PFSK-1 (cell line): ENCODE data around the gene CCL17.

Source experiments
- FOXP2 ChIP-seq: optimal IDR thresholded peaks from 2 replicates; pipeline ENCODE3; 2011; ENCODE audit warnings: borderline replicate concordance, control low read depth, inconsistent platforms; ENCODE audit not compliant: insufficient read depth; ENCODE audit errors: extremely low read length, extremely low read depth
- POLR2AphosphoS5 ChIP-seq: IDR thresholded peaks from 2 replicates; pipeline ENCODE4 v1.6.1; 2012; ENCODE audit warnings: low read depth, mild to moderate bottlenecking, control low read depth, low read length, moderate library complexity
- SIN3A ChIP-seq: IDR thresholded peaks from 2 replicates; pipeline ENCODE4 v1.6.1; 2012; ENCODE audit warnings: mild to moderate bottlenecking, low read length, moderate library complexity, borderline replicate concordance; ENCODE audit not compliant: insufficient read depth
- TAF1 ChIP-seq: IDR thresholded peaks from 2 replicates; pipeline ENCODE4 v1.6.1; 2012; ENCODE audit warnings: low read length, control low read depth, borderline replicate concordance; ENCODE audit not compliant: insufficient read depth
- TF ChIP-seq, protein P1 (sequence below), 2 experiments: IDR thresholded peaks; 2 replicates each; pipeline versions ENCODE4 v1.6.1 to v1.8.0; 2011 to 2012; ENCODE audit warnings: low read depth in 2 of 2, low read length in 2 of 2, control low read depth in 1 of 2, inconsistent platforms in 1 of 2, mild to moderate bottlenecking in 1 of 2, moderate library complexity in 1 of 2; ENCODE audit not compliant: insufficient read depth in 1 of 2

CCL17 gene

DNA sequence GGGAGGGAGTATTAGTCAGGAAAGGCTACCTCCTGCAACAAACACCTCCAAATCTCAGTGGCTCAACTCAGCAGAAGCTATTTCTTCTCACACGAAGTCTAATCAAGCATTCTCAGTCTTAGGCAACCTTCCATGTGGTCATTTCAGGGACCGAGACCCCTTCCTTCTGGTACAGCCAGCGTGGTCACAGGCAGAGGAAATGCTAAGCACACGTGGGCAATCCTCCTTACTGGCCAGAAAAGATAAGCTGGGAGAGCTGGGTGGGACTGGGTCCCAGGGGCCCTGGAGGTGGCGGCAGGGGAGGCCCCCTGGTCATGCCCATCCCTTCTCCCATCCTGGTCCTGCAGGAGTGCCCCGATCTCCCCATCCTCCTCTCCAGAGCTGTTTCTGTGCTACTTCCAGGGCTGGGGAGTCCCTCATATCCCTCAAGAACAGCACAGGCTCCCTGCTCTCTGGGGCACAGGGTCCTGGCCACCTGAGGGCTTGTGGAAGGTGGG lies 38.0 kb upstream of the CCL17 start:
- no peak for TF ChIP-seq TAF1
- no peak for TF ChIP-seq FOXP2
- TF ChIP-seq, protein P1, sequence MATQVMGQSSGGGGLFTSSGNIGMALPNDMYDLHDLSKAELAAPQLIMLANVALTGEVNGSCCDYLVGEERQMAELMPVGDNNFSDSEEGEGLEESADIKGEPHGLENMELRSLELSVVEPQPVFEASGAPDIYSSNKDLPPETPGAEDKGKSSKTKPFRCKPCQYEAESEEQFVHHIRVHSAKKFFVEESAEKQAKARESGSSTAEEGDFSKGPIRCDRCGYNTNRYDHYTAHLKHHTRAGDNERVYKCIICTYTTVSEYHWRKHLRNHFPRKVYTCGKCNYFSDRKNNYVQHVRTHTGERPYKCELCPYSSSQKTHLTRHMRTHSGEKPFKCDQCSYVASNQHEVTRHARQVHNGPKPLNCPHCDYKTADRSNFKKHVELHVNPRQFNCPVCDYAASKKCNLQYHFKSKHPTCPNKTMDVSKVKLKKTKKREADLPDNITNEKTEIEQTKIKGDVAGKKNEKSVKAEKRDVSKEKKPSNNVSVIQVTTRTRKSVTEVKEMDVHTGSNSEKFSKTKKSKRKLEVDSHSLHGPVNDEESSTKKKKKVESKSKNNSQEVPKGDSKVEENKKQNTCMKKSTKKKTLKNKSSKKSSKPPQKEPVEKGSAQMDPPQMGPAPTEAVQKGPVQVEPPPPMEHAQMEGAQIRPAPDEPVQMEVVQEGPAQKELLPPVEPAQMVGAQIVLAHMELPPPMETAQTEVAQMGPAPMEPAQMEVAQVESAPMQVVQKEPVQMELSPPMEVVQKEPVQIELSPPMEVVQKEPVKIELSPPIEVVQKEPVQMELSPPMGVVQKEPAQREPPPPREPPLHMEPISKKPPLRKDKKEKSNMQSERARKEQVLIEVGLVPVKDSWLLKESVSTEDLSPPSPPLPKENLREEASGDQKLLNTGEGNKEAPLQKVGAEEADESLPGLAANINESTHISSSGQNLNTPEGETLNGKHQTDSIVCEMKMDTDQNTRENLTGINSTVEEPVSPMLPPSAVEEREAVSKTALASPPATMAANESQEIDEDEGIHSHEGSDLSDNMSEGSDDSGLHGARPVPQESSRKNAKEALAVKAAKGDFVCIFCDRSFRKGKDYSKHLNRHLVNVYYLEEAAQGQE (IDR thresholded peaks at IDR 0.05; ENCODE audit: insufficient read depth in 1 of 2, low read depth in 2 of 2, low read length in 2 of 2), result no peak
- no peak for TF ChIP-seq POLR2AphosphoS5
- TF ChIP-seq SIN3A, result no peak

DNA sequence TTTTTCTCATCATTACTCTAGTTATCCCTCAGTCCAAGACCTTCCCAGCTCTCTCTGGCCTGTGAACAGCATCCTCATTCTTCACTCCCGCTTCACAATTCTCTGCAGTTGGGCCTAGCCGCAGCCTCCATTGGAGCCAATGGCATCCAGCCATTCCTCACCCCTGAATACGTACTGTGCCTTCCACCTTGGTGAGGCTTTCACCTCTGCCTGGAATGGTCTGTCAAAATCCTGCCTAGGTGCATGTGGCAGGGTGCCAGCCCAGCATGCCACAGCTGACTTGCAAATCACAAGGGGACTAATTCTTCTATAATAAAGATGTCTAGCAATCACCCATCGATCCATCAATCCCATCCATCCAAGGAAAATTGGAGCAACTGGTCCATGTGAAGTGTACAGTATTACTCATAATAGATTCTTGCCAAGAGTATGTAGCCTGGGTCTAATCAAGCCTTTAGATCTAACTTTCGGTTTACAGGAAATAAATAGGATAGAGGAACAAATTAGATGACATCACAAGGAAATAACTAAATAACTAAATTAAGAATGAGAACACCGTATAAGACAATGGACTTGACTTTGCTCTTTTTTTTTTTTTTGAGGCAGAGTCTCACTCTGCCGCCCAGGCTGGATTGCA lies 37.3 kb upstream of the CCL17 start:
- TF ChIP-seq POLR2AphosphoS5, result no peak
- TF ChIP-seq, protein P1 (IDR thresholded peaks at IDR 0.05; ENCODE audit: insufficient read depth in 1 of 2, low read depth in 2 of 2, low read length in 2 of 2), result no peak
- no peak for TF ChIP-seq TAF1
- TF ChIP-seq SIN3A, result no peak
- no peak for TF ChIP-seq FOXP2

DNA sequence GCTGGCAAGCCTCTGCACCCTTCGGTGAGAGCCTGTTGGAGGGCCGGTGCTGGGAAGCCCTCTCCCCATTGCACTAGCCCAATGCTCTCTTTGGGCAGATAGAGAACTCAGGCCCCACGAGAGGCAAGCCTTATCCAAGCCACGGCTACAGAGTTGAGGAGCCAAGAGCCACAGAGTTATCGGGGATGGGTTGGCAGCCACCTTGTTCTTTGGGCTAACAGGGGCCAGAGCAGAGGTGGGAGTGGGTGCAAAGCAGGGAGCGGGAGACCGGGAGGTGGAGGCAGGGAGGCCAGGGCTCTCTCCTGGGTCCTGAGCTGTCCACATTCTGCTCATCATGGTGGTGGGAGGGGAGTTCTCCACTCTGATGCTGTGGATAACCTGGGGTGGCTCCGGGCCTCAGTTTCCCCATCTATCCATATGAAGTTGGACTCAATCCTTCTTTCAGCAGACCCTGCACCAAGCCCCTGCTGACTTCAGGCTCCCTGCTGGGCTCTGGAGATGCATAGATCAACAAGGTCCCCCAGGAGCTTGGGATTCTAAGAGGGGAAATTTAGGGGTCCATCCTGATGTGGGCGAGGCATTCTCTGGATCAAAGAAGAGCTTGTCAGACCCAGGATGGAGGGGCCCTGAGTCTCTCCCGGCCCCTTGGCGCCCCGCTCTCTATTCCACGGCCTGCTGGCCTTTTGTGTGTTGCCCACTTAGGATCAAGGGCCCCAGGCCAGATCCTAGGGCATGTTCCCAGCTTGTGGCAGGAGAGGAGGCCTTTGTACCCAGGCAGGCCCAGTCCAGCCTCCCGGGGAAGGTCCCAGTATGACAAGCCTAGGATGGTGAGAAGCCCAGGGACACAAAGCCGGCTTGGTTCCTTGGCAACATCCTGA lies 32.8 kb upstream of the CCL17 start:
- TF ChIP-seq TAF1 (no peak), FOXP2 (no peak), SIN3A (no peak), POLR2AphosphoS5 (no peak)
- TF ChIP-seq, protein P1 (IDR thresholded peaks at IDR 0.05; ENCODE audit: insufficient read depth in 1 of 2, low read depth in 2 of 2, low read length in 2 of 2), result no peak

DNA sequence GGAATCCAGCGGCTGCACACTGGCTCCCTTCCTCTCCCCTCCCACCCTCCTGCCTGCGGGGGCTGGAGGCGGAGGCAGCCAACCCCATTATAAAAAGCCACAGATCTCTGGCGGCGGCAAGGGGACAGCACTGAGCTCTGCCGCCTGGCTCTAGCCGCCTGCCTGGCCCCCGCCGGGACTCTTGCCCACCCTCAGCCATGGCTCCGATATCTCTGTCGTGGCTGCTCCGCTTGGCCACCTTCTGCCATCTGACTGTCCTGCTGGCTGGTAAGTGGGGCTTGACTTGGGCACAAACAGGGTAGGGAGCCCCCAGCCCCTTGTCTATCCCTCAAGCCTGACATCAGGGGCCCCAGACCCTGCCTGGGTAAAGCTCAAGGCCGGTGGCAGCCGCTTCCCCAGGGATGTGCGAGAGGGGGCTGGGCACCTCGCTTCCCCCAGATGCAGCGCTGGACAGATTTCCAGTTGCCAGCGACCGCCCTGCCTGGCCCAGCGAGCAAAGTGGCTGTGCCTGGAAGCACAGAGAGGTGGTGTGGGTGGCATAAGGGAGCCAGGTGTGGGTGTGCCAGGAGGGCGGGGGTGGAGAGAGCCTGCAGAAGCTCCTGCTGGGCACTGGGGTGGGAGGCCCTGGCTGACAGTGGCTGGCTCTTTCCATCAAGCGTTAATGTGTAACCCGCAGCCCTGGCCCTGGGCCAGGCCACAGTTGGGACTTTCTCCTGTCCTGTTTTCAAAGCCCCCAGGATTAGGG lies 32.0 kb upstream of the CCL17 start, which contains the start of gene CX3CL1:
Gene CX3CL1 (plus strand): TSS at position 119 of the 745 bp plus-strand sequence. CDS start 79 bp downstream, at position 198.
- no peak for TF ChIP-seq SIN3A
- TF ChIP-seq TAF1, result no peak
- TF ChIP-seq, protein P1 (IDR thresholded peaks at IDR 0.05; ENCODE audit: insufficient read depth in 1 of 2, low read depth in 2 of 2, low read length in 2 of 2), result no peak
- no peak for TF ChIP-seq POLR2AphosphoS5
- no peak for TF ChIP-seq FOXP2
